Measurements from ENCODE around the gene BRD3. TPM values are rescaled to one million over a fixed set of nuclear protein-coding genes. Genes with fewer than 3 reads are reported as not detected.
A peak's percentile ranks its signal among the peaks of the same experiment; 100 is the strongest.

The BRD3 gene
- total RNA-seq, 2 experiments from 2014 or later, result 42.1 to 45.2 TPM

GRCh38 chr9:133997584-133997983, 70.2 kb downstream of the BRD3 start:
- Mint-ChIP-seq H3K36me3 (ENCODE audit: low read depth) (no peaks in the 10 kb centered on the region), H3K4me1 (ENCODE audit: low read depth) (peaks cover 2% of the 10 kb centered on the region), H3K27me3 (ENCODE audit: low read depth) (no peaks in the 10 kb centered on the region), H3K4me3 (no peak overlapping the region), H3K9me3 (ENCODE audit: insufficient read depth) (no peaks in the 10 kb centered on the region), H3K27ac (no peak overlapping the region)
- no peak for ATAC-seq
- ChIA-PET CTCF (interaction anchor here (5.4 kb wide), 1 partner anchor 215 kb away, joined by 135 read pairs; no protein-coding TSS in a partner anchor), POLR2A (no interaction called here)
- no peak for DNase-seq

- ChIA-PET POLR2A (no interaction called here), CTCF (interaction anchor here (0.6 to 5.4 kb wide), 3 partner anchors 20 to 238 kb away, joined by 5 to 135 read pairs (median 10); no protein-coding TSS in a partner anchor)
- DNase-seq (no peak), ATAC-seq (no peak)
- Mint-ChIP-seq H3K9me3 (ENCODE audit: insufficient read depth) (no peaks in the 10 kb centered on the region), H3K4me3 (no peak overlapping the region), H3K27ac (no peak overlapping the region), H3K36me3 (ENCODE audit: low read depth) (no peaks in the 10 kb centered on the region), H3K4me1 (ENCODE audit: low read depth) (peaks cover 2% of the 10 kb centered on the region), H3K27me3 (ENCODE audit: low read depth) (no peaks in the 10 kb centered on the region)
Measured at GRCh38 chr9:133996531-133997520, 71.0 kb downstream of the BRD3 start.

GRCh38 chr9:133995012-133995896, 72.6 kb downstream of the BRD3 start:
- H3K4me3 Mint-ChIP-seq, result no peak overlapping the region
- no peak for ATAC-seq
- peaks cover 5% of the 10 kb centered on the region for H3K4me1 Mint-ChIP-seq (ENCODE audit: low read depth)
- no peaks in the 10 kb centered on the region for H3K36me3 Mint-ChIP-seq (ENCODE audit: low read depth)
- peaks cover 6% of the 10 kb centered on the region for H3K27me3 Mint-ChIP-seq (ENCODE audit: low read depth)
- CTCF ChIA-PET, result interaction anchor here (0.7 to 5.4 kb wide), 18 partner anchors 12 to 437 kb away, joined by 3 to 135 read pairs (median 4); partner anchors contain the start of gene WDR5
- no peak overlapping the region for H3K27ac Mint-ChIP-seq
- POLR2A ChIA-PET, result interaction anchor here (0.8 to 2.2 kb wide), 6 partner anchors 28 to 268 kb away, joined by 3 to 10 read pairs (median 4); partner anchors contain the start of gene BRD3OS
- no peak for DNase-seq
- H3K9me3 Mint-ChIP-seq (ENCODE audit: insufficient read depth), result no peaks in the 10 kb centered on the region

GRCh38 chr9:133994353-133995011, 73.3 kb downstream of the BRD3 start:
- Mint-ChIP-seq H3K27ac (no peak overlapping the region), H3K9me3 (ENCODE audit: insufficient read depth) (no peaks in the 10 kb centered on the region), H3K27me3 (ENCODE audit: low read depth) (peaks cover 7% of the 10 kb centered on the region), H3K4me1 (ENCODE audit: low read depth) (peaks cover 5% of the 10 kb centered on the region), H3K4me3 (no peak overlapping the region), H3K36me3 (ENCODE audit: low read depth) (no peaks in the 10 kb centered on the region)
- peak; percentile 80 for DNase-seq
- ATAC-seq, result peak; percentile 49
- ChIA-PET CTCF (interaction anchor here (0.7 to 5.4 kb wide), 25 partner anchors 8 to 389 kb away, joined by 3 to 135 read pairs (median 4); partner anchors contain the start of genes BRD3OS and WDR5), POLR2A (interaction anchor here (0.8 to 2.2 kb wide), 6 partner anchors 29 to 267 kb away, joined by 3 to 10 read pairs (median 4); partner anchors contain the start of gene BRD3OS)

GRCh38 chr9:133993635-133994253, 74.1 kb downstream of the BRD3 start:
- ChIA-PET POLR2A (interaction anchor here (1.1 to 2.2 kb wide), 4 partner anchors 31 to 266 kb away, joined by 3 to 10 read pairs (median 4); partner anchors contain the start of gene BRD3OS), CTCF (interaction anchor here (0.7 to 5.4 kb wide), 21 partner anchors 8 to 389 kb away, joined by 3 to 135 read pairs (median 4); partner anchors contain the start of gene BRD3OS)
- no peak for ATAC-seq
- Mint-ChIP-seq H3K36me3 (ENCODE audit: low read depth) (no peaks in the 10 kb centered on the region), H3K4me3 (peak overlapping the region; percentile 65), H3K9me3 (ENCODE audit: insufficient read depth) (no peaks in the 10 kb centered on the region), H3K4me1 (ENCODE audit: low read depth) (peaks cover 5% of the 10 kb centered on the region), H3K27me3 (ENCODE audit: low read depth) (peaks cover 7% of the 10 kb centered on the region), H3K27ac (peak overlapping the region; percentile 66)
- no peak for DNase-seq

- ATAC-seq, result peak; percentile 77
Measured at GRCh38 chr9:133992780-133993634, 74.8 kb downstream of the BRD3 start.

GRCh38 chr9:133991964-133992779, 75.7 kb downstream of the BRD3 start, which contains the start of gene VAV2:
TSS of gene VAV2 (minus strand) at chr9:133992324. CDS start at chr9:133992278, 46 bp downstream.
- Mint-ChIP-seq H3K4me1 (ENCODE audit: low read depth) (peaks cover 5% of the 10 kb centered on the region), H3K36me3 (ENCODE audit: low read depth) (no peaks in the 10 kb centered on the region), H3K27me3 (ENCODE audit: low read depth) (peaks cover 7% of the 10 kb centered on the region), H3K27ac (no peak within 1 kb of the TSS), H3K4me3 (peak within 1 kb of the TSS; percentile 65), H3K9me3 (ENCODE audit: insufficient read depth) (no peaks in the 10 kb centered on the region)
- ChIA-PET CTCF (interaction anchor here (2.2 to 5.4 kb wide), 4 partner anchors 30 to 265 kb away, joined by 7 to 135 read pairs (median 52); no protein-coding TSS in a partner anchor), POLR2A (no interaction called here)
- peak; percentile 56 for DNase-seq
- peak; percentile 67 for ATAC-seq

More at GRCh38 chr9:133992780-133993634, 74.8 kb downstream of the BRD3 start:
- Mint-ChIP-seq H3K27me3 (ENCODE audit: low read depth) (peaks cover 7% of the 10 kb centered on the region), H3K27ac (peak overlapping the region; percentile 66), H3K36me3 (ENCODE audit: low read depth) (no peaks in the 10 kb centered on the region), H3K9me3 (ENCODE audit: insufficient read depth) (no peaks in the 10 kb centered on the region), H3K4me1 (ENCODE audit: low read depth) (peaks cover 5% of the 10 kb centered on the region), H3K4me3 (peak overlapping the region; percentile 65)
- CTCF ChIA-PET, result interaction anchor here (0.7 to 5.4 kb wide), 16 partner anchors 9 to 291 kb away, joined by 3 to 135 read pairs (median 4); partner anchors contain the start of gene BRD3OS
- DNase-seq, result peak; percentile 79
- POLR2A ChIA-PET, result interaction anchor here (2.2 kb wide), 1 partner anchor 211 kb away, joined by 10 read pairs; no protein-coding TSS in a partner anchor

GRCh38 chr9:133991214-133991921, 76.5 kb downstream of the BRD3 start:
- no peaks in the 10 kb centered on the region for H3K9me3 Mint-ChIP-seq (ENCODE audit: insufficient read depth)
- H3K27me3 Mint-ChIP-seq (ENCODE audit: low read depth), result peaks cover 7% of the 10 kb centered on the region
- ATAC-seq, result no peak
- ChIA-PET POLR2A (no interaction called here), CTCF (no interaction called here)
- DNase-seq, result no peak
- H3K36me3 Mint-ChIP-seq (ENCODE audit: low read depth), result no peaks in the 10 kb centered on the region
- no peak overlapping the region for H3K27ac Mint-ChIP-seq
- H3K4me1 Mint-ChIP-seq (ENCODE audit: low read depth), result peaks cover 5% of the 10 kb centered on the region
- peak overlapping the region; percentile 55 for H3K4me3 Mint-ChIP-seq
